Erythroblast (primary cell): Measurements from ENCODE around the gene GKN1.

Experiments
- GATA1 ChIP-seq: IDR thresholded peaks from 2 replicates; pipeline ENCODE4 v1.6.1; 2011; ENCODE audit warnings: low read depth, mild to moderate bottlenecking, control low read depth, low read length, moderate library complexity
- POLR2A ChIP-seq: IDR thresholded peaks from 2 replicates; pipeline ENCODE4 v1.6.1; 2011; ENCODE audit warnings: mild to moderate bottlenecking, low read length

DNA sequence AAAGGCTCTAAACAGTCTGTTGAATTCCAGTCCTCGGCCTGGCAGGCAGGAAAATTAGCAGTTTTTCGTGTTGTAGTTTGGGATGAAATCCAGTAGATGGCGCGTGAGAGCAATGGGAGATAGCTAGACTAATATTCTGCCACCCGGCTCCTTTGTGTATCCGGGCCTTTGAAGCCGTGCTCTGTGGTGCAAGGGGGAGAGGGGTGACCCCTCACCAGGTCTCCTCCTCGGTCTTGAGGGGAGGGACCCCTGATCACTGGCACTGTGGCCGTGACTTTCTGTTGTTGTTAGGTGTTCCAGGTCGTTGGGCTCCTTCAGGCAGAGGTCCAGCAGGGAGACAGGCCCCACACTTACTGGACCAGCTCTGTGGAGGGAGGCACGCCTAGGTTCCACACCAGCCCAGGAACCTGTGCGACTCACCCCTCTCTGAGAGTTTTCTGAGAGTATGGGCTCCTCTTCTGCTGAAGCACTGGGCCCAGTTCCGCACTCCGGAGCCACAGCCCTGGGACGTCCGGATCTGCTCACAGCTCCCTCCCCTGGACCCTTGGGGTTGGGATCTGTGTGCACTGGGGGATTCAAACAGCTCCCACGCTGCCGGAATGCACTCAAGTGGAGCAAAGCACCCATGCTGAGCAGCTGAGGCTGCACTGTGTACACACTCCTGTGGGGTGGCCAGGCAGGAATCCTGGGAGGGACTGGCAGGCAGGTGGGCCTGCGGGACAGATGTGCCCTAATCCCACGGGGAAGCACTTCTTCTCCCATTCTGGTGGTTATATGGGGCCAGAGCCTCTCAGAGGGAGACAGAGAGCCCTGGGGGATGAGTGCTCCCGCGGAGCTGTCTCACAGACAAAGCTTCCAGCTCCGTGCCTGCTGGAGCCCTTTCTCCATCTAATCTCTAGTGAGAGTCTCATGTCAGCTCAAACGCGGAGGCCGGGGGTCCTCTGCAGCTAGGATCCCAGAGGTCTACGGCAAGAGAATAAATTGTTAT lies 30.6 kb upstream of the GKN1 start:
- TF ChIP-seq POLR2A (no peak), GATA1 (no peak)
